ENCODE measurements around the gene METTL21A. TPM values are rescaled to one million over a fixed set of nuclear protein-coding genes. Genes with fewer than 3 reads are reported as not detected.

The METTL21A gene
- total and polyA plus RNA-seq, 2 of the 13 experiments (the other 11 are each of a cell fraction or from before 2014, with no cell fraction given), result 42.4 to 61.2 TPM

GRCh38 chr2:207632575-207633493 lies 7.6 kb upstream of the METTL21A start (continued):
- TF ChIP-seq POGZ (CRISPR knock-in tag; IDR thresholded peaks at IDR 0.05) (no peak; the same call in 1 of the 2 replicates), TOE1 (CRISPR knock-in tag; IDR thresholded peaks at IDR 0.05) (no peak), ZBTB21 (CRISPR knock-in tag; IDR thresholded peaks at IDR 0.05) (no peak), MAFF (IDR thresholded peaks at IDR 0.05; ENCODE audit: low read depth, low read length) (peak; percentile 56; the same call in 1 of the 2 replicates), ZNF317 (CRISPR knock-in tag; IDR thresholded peaks at IDR 0.05) (no peak), IKZF5 (CRISPR knock-in tag; IDR thresholded peaks at IDR 0.05) (no peak), FOXO1 (CRISPR knock-in tag; IDR thresholded peaks at IDR 0.05) (0 out of 2 replicates have a peak, but pooled peaks have one; percentile 28), MEIS1 (CRISPR knock-in tag; IDR thresholded peaks at IDR 0.05; ENCODE audit: borderline replicate concordance) (peak; percentile 71; the same call in 1 of the 2 replicates), FOXA3 (CRISPR knock-in tag; IDR thresholded peaks at IDR 0.05) (peak; percentile 30; the same call in 1 of the 2 replicates), MIXL1 (CRISPR knock-in tag; IDR thresholded peaks at IDR 0.05) (no peak), RXRB (CRISPR knock-in tag; IDR thresholded peaks at IDR 0.05; ENCODE audit: borderline replicate concordance) (0 out of 2 replicates have a peak, but pooled peaks have one; percentile 6), ZNF207 (IDR thresholded peaks at IDR 0.05; ENCODE audit: borderline replicate concordance) (no peak), HMG20A (CRISPR knock-in tag; IDR thresholded peaks at IDR 0.05; ENCODE audit: borderline replicate concordance) (peak; percentile 34; the same call in 1 of the 2 replicates), CHCHD3 (CRISPR knock-in tag; IDR thresholded peaks at IDR 0.05) (no peak), ARID3A (IDR thresholded peaks at IDR 0.05; ENCODE audit: low read depth, low read length) (peak; percentile 74), ZNF557 (CRISPR knock-in tag; IDR thresholded peaks at IDR 0.05) (no peak), KAT8 (CRISPR knock-in tag; IDR thresholded peaks at IDR 0.05) (peak; percentile 33; the same call in 1 of the 2 replicates), CBX5 (CRISPR knock-in tag; IDR thresholded peaks at IDR 0.05; ENCODE audit: borderline replicate concordance) (peak; percentile 69; the same call in 1 of the 2 replicates), ZBTB2 (CRISPR knock-in tag; IDR thresholded peaks at IDR 0.05; ENCODE audit: low read depth) (no peak), HOXA5 (CRISPR knock-in tag; IDR thresholded peaks at IDR 0.05) (peak; percentile 98), ZNF615 (CRISPR knock-in tag; IDR thresholded peaks at IDR 0.05; ENCODE audit: borderline replicate concordance) (no peak), GATAD2A (CRISPR knock-in tag; IDR thresholded peaks at IDR 0.05) (peak; percentile 86), ARID5B (CRISPR knock-in tag; IDR thresholded peaks at IDR 0.05) (peak; percentile 78)

All from HepG2 (cell line).